Epithelial cell of esophagus (primary cell): ENCODE measurements around the gene SHH.

Experiments used
- DNase-seq: peaks from one replicate; pipeline ENCODE4 v3.0.0; 2010; ENCODE audit warnings: low read depth
- H3K4me3 ChIP-seq: 2 replicates; pipeline ENCODE4 v1.5.1; 2011; ENCODE audit warnings: mild to moderate bottlenecking, low read length, control low read depth
- TF ChIP-seq, protein P1 (sequence below): IDR thresholded peaks from 2 replicates; pipeline ENCODE4 v1.5.1; 2011; ENCODE audit warnings: low read depth, mild to moderate bottlenecking, low read length, control low read depth, inconsistent platforms; ENCODE audit not compliant: insufficient read depth; ENCODE audit errors: missing control alignments

SHH gene

DNA sequence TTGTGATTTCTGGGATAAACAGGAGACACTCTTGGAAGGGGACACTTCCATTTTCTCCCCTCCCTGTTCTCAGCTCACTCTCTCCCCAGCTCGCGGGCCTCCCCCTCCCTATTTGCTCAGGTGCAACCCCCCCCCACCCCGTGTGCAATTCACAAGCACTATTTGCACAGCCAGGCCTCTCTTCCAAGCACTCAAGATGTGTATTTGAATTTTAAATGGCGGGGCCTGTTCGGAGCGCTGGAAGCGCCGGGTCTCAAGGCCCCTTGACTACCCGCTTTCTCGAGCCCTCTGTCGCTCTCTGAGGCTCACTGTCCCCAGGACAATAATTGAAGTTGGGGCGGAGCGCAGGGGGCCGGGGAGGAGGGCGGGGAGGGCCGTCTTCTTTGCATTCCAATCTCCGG lies 7.8 kb downstream of the SHH start:
- TF ChIP-seq, protein P1, sequence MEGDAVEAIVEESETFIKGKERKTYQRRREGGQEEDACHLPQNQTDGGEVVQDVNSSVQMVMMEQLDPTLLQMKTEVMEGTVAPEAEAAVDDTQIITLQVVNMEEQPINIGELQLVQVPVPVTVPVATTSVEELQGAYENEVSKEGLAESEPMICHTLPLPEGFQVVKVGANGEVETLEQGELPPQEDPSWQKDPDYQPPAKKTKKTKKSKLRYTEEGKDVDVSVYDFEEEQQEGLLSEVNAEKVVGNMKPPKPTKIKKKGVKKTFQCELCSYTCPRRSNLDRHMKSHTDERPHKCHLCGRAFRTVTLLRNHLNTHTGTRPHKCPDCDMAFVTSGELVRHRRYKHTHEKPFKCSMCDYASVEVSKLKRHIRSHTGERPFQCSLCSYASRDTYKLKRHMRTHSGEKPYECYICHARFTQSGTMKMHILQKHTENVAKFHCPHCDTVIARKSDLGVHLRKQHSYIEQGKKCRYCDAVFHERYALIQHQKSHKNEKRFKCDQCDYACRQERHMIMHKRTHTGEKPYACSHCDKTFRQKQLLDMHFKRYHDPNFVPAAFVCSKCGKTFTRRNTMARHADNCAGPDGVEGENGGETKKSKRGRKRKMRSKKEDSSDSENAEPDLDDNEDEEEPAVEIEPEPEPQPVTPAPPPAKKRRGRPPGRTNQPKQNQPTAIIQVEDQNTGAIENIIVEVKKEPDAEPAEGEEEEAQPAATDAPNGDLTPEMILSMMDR: no peak
- no peak overlapping the region for H3K4me3 ChIP-seq
- DNase-seq: no peak

DNA sequence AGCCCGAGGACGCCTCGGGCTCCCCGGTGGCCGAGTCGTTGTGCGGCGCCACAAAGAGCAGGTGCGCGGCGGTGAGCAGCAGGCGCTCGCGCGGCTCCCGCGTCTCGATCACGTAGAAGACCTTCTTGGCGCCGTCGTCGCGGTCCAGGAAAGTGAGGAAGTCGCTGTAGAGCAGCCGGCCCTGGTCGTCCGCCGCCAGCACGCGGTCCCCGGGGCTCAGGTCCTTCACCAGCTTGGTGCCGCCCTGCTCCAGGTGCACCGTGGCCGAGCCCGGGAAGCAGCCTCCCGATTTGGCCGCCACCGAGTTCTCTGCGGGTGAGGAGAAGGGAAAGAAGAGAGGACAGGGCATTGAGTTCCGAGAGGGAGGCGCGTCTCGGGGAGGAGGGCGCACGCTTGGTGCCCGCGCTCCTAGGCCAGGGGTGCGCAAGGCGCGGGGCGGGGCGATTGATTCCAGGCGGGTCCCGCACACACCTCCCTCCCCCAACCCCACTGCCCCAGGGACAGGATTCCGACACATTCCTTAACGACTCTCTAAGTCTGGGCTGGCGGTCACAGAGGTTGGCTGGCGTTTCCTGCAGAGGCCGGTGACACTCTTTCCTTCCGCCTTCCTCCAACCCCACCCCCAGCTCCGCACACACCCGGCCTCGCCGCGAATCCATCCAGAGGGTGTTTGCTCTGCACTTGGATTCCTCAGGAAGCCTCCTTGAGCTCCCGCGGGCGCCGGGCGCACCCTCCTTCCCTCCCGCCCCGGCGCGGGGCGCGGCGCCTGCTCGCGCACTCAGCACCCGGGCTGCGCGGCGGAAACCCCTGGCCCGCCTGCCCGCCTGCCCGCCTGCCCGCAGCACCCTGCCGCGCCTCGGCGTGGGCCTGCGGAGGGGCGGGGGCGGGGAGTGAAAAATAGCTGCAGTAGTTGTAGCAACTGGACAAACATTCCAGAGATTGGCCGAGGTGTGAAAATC lies 8.6 kb downstream of the SHH start:
- TF ChIP-seq, protein P1: no peak
- peak; percentile 45 for DNase-seq
- peak overlapping the region; percentile 36 for H3K4me3 ChIP-seq

DNA sequence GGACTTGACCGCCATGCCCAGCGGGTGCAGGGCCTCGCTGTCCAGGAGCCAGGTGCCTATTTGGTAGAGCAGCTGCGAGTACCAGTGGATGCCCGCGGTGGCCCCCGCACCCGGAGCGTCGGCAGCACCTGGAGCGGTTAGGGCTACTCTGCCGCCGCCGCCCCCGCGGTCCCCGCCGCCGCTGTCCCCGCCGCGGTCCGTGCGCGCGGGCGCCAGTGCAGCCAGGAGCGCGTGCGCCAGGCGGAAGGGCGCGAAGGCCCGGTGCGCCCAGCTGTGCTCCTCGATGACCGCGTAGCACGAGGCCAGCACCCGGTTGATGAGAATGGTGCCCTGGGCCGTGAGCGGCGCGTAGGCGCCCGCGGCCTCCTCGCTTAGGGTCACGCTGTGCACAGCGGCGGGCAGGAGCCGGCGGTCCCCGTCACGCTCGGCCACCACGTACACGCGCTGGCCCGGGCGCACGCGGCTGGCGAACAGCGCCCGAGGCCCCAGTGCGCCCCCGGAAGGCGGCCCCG lies 9.3 kb downstream of the SHH start:
- TF ChIP-seq, protein P1: no peak
- H3K4me3 ChIP-seq: no peak overlapping the region
- DNase-seq: no peak

DNA sequence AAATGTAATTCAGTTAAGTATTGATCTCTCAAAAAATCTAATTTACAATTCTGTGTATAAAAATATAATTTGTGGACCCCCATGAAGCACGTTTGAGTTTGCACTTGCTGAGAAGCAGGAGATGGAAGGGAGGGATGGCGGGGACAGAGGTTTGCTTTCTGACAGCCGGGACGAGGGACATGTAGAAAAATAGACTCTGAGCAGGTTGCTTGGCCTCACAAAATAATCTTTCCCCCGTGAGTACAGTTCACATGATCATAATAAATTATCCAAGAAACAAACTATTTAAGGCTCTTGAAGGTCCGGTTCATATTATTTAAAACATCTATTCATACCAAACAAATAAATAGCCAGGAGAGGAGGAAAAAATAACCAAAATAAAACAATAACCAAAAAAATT lies 10.0 kb downstream of the SHH start:
- no peak overlapping the region for H3K4me3 ChIP-seq
- TF ChIP-seq, protein P1: no peak
- no peak for DNase-seq

DNA sequence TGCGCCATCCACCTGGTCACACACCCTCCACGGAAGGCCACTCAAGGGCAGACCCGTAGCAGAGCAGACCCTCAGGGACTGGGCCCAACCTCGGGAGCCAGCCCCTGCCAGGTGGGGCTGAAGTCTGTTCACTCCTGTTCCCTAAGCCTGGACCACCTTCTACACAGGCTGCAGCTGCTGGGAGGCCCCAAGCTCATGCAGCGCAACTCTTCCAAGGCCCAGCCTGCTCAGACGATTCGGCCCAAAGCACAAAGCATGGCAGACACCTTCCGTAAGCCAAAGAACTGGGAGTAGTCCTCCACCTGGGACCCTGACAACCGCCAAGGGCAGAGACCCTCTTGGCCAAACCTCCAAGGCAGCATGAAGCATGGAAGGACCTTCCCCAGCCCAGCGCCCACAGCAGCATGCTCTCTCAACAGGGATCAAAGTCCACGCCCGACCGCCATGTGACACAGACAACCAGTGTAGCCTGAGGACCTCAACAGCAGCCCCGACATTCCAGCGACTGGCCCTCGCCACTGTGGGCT lies 11.5 kb downstream of the SHH start:
- no peak overlapping the region for H3K4me3 ChIP-seq

GRCh38 chr7:155800301-155800700 lies 12.0 kb downstream of the SHH start:
- DNase-seq: no peak
- no peak overlapping the region for H3K4me3 ChIP-seq
- TF ChIP-seq, protein P1: no peak

More for the DNA sequence above, 11.5 kb downstream of the SHH start:
- DNase-seq: no peak
- TF ChIP-seq, protein P1: no peak

- no peak for DNase-seq
- TF ChIP-seq, protein P1: no peak
- no peak overlapping the region for H3K4me3 ChIP-seq
These were observed 12.7 kb downstream of the SHH start for GRCh38 chr7:155799514-155799913.
